ENCODE results near the gene ITGB3. TPM values are rescaled to one million over a fixed set of nuclear protein-coding genes. Genes with fewer than 3 reads are reported as not detected.

The ITGB3 gene
- total and polyA plus RNA-seq, 2 of the 8 experiments (the other 6 are each of a cell fraction or from before 2014, with no cell fraction given): 0.08 to 0.09 TPM

GRCh38 chr17:47225436-47225858 lies 28.2 kb upstream of the ITGB3 start:
- H3K4me3 ChIP-seq (ENCODE audit: extremely low read depth in 1 of 4, insufficient read depth in 2 of 4, low read depth in 3 of 4, low read length in 4 of 4): no peak overlapping the region
- FAIRE-seq (no peak), DNase-seq (ENCODE audit: low read depth in 1 of 2, low spot score in 2 of 2) (no peak)
- H4K5ac ChIP-seq (ENCODE audit: insufficient read length, low read depth, low read length): no peak overlapping the region
- H3K23ac ChIP-seq (ENCODE audit: insufficient read length): no peak overlapping the region
- H3K9ac ChIP-seq (replicated peaks in 1 of 4; ENCODE audit: extremely low read depth in 1 of 4, low read depth in 3 of 4, low read length in 3 of 4): no peak overlapping the region
- H3K79me1 ChIP-seq (ENCODE audit: low read depth, low read length): no peaks in the 10 kb centered on the region
- no peak overlapping the region for H4K91ac ChIP-seq (replicated peaks; ENCODE audit: insufficient read length, low read length)
- no peaks in the 10 kb centered on the region for H3K23me2 ChIP-seq (ENCODE audit: low read depth, low read length)
- H2BK20ac ChIP-seq (ENCODE audit: low read length): no peak overlapping the region
- no peak overlapping the region for H3K56ac ChIP-seq (replicated peaks; ENCODE audit: insufficient read length, low read depth, low read length)
- no peak overlapping the region for H3K14ac ChIP-seq (ENCODE audit: insufficient read length)
- H3K27me3 ChIP-seq (replicated peaks in 1 of 4; ENCODE audit: control insufficient read depth in 3 of 4, extremely low read depth in 1 of 4, insufficient read depth in 3 of 4, low read length in 3 of 4): no peaks in the 10 kb centered on the region
- no peak overlapping the region for H2BK15ac ChIP-seq (ENCODE audit: low read length)
- no peak overlapping the region for H3K4ac ChIP-seq (replicated peaks; ENCODE audit: insufficient read length, low read depth, low read length)
- no peaks in the 10 kb centered on the region for H4K20me1 ChIP-seq (replicated peaks in 1 of 2; ENCODE audit: control insufficient read depth in 1 of 2, insufficient read depth in 2 of 2, low read length in 2 of 2)
- H2BK120ac ChIP-seq (replicated peaks; ENCODE audit: low read depth, low read length): no peak overlapping the region
- H2BK12ac ChIP-seq (ENCODE audit: low read depth, low read length): no peak overlapping the region
- WGBS, 2 experiments (ENCODE audit: extremely low coverage in 1 of 2, insufficient coverage in 1 of 2, insufficient read length in 1 of 2, insufficient replicate concordance in 2 of 2, low coverage in 1 of 2, low lambda C conversion rate in 2 of 2, missing lambda C conversion rate in 1 of 2): 84% methylated on average over 3 of the region's 3 CpGs; no CpG with 5 or more reads in 1 of the 2 experiments
- H3K79me2 ChIP-seq (ENCODE audit: control insufficient read depth in 1 of 2, insufficient read depth in 2 of 2, low read length in 2 of 2): no peaks in the 10 kb centered on the region
- no peak overlapping the region for H4K8ac ChIP-seq (ENCODE audit: extremely low read depth, insufficient read depth, low read length)
- H3K27ac ChIP-seq (ENCODE audit: low read depth, low read length): no peak overlapping the region
- POLR2A ChIA-PET (ENCODE audit: partially characterized antibody): no interaction called here
- no peak overlapping the region for H2AK5ac ChIP-seq (ENCODE audit: low read depth, low read length)
- CTCF ChIA-PET (ENCODE audit: partially characterized antibody): interaction anchor here (1.0 to 2.0 kb wide), 2 partner anchors 90 to 489 kb away, joined by 3 to 7 read pairs; no protein-coding TSS in a partner anchor
- H3K36me3 ChIP-seq (ENCODE audit: control insufficient read depth in 2 of 4, insufficient read depth in 4 of 4, low read length in 3 of 4): no peaks in the 10 kb centered on the region
- no peak overlapping the region for H3K4me2 ChIP-seq (ENCODE audit: insufficient read depth in 1 of 2, low read depth in 2 of 2, low read length in 2 of 2)
- H3K18ac ChIP-seq (ENCODE audit: extremely low read depth, low read length): no peak overlapping the region
- H2AFZ ChIP-seq (ENCODE audit: low read length): no peak overlapping the region
- H3K9me3 ChIP-seq (ENCODE audit: insufficient read depth in 2 of 2, low read depth in 1 of 2, low read length in 1 of 2): peaks cover 0 to 10% of the 10 kb centered on the region in 2 experiments; a peak in 2 of 4 replicates
- no peak overlapping the region for H2BK5ac ChIP-seq (ENCODE audit: low read depth, low read length)
- peaks cover 2 to 10% (median 5%) of the 10 kb centered on the region in 4 experiments; a peak in 6 of 7 replicates for H3K4me1 ChIP-seq (replicated peaks in 1 of 4; ENCODE audit: control insufficient read depth in 3 of 4, insufficient read depth in 4 of 4, low read length in 3 of 4)
- TF ChIP-seq ASH2L (IDR thresholded peaks at IDR 0.05; ENCODE audit: low read length) (no peak), SRF (IDR thresholded peaks at IDR 0.05; ENCODE audit: low read depth, low read length) (no peak), BRCA1 (IDR thresholded peaks at IDR 0.05; ENCODE audit: low read depth, low read length) (no peak), MAFK (IDR thresholded peaks at IDR 0.05; ENCODE audit: low read depth, low read length) (no peak), CBX5 (IDR thresholded peaks at IDR 0.05; ENCODE audit: low read depth, low read length) (no peak), FOSL1 (IDR thresholded peaks at IDR 0.05; ENCODE audit: insufficient read depth, low read depth, low read length) (no peak), TCF12 (IDR thresholded peaks at IDR 0.05; ENCODE audit: low read depth, low read length) (no peak), BCL11A (IDR thresholded peaks at IDR 0.05; ENCODE audit: low read depth in 2 of 2, low read length in 2 of 2) (no peak), CHD1 (IDR thresholded peaks at IDR 0.05; ENCODE audit: low read depth, low read length) (no peak)
- TF ChIP-seq, protein P1, sequence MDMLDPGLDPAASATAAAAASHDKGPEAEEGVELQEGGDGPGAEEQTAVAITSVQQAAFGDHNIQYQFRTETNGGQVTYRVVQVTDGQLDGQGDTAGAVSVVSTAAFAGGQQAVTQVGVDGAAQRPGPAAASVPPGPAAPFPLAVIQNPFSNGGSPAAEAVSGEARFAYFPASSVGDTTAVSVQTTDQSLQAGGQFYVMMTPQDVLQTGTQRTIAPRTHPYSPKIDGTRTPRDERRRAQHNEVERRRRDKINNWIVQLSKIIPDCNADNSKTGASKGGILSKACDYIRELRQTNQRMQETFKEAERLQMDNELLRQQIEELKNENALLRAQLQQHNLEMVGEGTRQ (IDR thresholded peaks at IDR 0.05; ENCODE audit: low read length): no peak
